Measurements from ENCODE around the gene GPC6. TPM values are rescaled to one million over a fixed set of nuclear protein-coding genes. Genes with fewer than 3 reads are reported as not detected.

Gene GPC6
- total RNA-seq, 1 donor from 2014 or later: 0.96 TPM

DNA sequence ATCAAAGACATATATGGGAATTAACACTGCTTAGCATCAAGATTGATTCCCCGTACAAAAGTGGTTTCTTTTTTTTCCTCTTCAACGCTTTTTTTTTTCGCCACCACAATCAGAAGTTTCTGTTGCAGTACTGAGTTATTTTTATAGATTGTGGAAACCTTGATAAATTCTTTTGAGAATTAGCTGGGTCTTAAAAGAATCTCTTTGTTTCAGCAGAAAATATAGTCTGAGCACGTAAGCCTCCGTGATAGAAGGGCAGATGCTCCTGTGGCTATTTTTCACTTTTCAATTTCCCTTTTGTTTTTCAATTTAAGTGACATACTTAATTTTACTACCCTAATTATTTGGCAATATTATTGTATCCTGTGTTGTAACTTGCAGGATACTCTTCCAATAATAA, 721.0 kb downstream of the GPC6 start:
- ATAC-seq: no peak

DNA sequence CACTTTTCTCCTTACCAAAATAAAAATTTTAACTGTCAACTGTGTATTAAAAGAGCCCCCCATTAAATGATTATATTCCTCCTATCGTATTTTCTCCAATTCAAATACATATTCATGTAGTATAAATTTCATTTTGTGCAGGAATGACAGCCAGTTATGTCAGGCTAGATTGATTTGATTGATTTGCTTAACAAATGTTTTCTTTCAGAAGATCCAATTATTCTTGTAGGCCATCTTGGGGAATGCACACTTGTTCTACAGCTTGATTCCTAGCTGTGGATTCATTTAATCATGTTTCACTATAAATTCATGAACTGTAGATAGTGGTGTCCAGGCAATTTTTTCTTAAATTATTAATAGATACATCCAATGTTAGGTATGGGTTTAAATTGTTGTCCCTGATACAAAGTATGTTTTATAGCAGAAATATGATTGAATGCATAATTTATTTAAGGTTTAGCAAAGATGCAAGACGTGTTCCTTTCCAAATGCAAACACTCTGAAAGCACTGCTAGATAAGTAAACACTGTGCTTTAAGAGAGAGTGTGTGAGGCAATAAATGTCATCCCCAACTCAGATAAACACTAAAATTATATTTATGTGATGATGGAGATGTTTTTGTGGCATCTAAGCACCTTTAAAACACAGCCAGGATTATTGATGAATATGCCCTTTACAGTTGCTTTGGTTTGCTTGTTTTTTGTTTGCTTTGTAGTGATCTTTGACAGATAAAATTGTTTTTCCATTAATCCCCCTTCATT, 721.7 kb downstream of the GPC6 start:
- ATAC-seq: no peak

DNA sequence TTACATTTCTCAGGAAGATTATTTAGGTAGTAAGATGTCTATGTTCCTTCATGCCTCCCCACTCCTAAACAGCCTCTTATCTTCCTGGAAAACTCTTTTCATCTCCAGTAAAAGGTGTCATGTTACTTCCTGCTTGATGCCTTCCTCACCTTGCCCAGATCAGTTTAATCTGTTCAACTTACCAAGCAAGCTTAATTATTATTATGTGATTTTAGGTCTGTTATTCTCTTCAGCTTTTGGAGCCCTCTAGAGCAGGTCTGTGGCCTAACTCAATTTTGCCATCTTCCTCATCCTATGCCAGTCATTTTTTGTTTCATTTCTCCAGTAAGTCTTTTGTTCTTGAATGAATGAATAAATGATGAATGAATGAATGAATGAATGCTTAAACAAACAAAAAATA, 724.5 kb downstream of the GPC6 start:
- no peak for ATAC-seq

DNA sequence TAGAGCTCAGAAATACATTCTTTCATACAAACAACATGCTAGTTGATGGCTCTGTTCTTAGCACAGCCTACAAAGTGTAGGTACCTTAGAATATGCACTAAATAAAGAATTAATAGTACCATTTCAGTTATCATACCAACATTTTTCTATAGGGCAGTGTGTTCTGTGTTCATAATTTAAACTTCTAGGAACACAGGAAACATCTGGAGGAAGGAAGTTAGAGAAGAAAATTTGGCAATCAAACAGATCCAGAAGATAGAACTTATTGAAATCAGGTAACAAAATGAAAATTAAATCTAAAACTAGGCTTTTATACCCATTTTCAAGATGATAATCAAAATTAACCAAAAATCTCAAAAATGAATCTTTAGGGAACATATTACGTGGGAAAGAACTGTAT, 725.3 kb downstream of the GPC6 start:
- ATAC-seq: no peak

DNA sequence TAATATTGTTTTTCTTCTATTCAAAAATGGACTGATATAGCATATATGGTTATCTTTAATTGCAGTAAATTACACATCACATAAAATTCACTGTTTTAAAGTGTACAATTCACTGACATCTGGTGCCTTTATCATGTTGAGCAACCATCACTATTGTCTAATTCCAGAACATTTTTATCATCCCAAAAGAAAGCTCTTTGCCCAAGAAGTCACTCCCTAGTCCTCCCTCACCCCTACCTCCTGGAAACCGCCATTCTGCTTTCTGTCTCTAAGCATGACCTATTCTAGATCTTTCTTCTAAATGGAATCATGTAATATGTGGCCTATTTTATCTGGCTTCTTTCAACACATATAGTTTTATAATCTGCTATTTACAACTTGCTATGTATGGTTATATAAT, 727.2 kb downstream of the GPC6 start:
- ATAC-seq: no peak

DNA sequence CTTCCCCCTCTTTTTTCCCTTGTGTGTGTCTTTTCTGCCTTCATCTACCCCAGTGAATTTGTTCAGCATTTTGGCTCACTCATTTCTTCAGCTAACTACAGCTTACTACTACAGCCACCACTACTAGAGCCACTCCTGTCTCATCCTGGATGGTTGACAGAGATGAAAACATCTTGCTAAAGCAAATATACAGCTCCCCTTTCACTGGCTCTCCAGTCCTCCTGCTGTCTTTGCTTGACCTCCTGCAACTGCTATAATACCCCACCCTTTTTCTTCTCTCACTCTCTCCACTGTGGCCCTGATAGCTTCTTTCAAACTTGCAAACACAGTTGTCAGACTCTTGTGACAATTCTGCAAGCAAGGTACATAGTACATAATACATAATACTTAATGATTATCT, 729.3 kb downstream of the GPC6 start:
- no peak for ATAC-seq

DNA sequence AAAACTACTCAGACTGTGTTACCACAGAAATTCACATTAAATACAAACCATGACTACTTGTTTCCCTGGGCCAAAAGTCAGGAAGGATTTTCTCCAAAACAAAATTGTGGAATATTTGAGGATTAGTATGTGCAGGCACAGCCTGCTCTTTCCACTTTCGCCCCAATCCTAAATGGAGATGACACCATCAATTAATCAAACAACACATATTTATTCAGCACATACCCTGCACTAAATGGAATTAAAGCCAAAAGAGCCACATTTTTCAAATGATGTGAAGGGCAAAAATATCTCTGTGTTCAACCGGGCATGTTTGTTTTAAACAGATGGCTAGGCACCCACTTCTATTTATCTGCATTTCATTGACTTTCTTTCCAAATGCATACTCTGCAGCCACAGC, 729.8 kb downstream of the GPC6 start:
- ATAC-seq: no peak

DNA sequence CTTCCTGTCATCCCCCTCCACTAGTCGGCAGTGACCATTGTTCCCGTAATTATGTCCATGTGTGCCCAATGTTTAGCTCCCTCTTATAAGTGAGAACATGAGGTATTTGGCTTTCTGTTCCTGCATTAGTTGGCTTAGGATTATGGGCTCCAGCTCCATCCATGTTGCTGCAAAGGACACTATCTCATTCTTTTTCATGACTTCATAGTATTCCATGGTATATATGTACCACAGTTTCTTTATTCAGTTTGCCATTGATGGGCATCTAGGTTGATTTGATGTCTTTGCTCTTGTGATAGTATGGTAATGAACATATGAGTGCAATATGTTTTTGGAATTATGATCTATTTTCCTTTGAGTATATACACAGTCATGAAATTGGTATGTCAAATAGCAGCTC, 730.8 kb downstream of the GPC6 start:
- ATAC-seq: no peak

DNA sequence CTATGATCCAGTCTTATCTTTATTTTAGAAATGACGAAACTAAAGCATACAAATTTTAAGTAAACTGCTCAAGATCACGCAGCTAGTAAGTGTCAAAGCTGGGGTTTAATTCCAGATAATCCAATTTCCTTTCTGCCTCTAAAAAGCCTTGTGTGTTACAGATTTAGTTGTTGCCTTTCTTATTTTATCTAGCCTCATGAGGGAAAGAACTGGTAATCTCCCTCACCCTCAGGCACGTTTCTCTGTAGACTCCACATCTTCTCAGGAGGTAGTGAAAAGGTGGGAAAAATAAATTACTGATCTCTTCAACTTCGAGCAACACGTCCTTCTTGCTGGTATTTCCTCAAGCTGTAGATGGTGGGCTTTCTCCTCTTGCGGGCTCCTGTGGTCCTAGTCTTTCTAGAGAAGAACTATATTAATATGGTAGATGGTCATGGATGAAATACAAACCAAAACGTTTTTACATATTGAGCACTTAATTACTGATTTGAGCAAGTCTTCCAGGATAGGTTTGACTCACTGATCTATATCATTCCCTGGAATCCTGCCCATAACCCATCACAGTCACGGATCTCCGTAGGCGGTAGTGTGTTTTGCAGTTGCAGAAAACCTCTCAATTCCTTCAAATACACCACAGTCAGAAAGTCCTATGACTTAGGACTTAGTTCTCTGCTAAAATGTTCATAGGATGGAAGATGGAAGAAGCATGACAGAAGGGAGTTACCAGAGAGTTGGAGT, 733.4 kb downstream of the GPC6 start:
- ATAC-seq: no peak

DNA sequence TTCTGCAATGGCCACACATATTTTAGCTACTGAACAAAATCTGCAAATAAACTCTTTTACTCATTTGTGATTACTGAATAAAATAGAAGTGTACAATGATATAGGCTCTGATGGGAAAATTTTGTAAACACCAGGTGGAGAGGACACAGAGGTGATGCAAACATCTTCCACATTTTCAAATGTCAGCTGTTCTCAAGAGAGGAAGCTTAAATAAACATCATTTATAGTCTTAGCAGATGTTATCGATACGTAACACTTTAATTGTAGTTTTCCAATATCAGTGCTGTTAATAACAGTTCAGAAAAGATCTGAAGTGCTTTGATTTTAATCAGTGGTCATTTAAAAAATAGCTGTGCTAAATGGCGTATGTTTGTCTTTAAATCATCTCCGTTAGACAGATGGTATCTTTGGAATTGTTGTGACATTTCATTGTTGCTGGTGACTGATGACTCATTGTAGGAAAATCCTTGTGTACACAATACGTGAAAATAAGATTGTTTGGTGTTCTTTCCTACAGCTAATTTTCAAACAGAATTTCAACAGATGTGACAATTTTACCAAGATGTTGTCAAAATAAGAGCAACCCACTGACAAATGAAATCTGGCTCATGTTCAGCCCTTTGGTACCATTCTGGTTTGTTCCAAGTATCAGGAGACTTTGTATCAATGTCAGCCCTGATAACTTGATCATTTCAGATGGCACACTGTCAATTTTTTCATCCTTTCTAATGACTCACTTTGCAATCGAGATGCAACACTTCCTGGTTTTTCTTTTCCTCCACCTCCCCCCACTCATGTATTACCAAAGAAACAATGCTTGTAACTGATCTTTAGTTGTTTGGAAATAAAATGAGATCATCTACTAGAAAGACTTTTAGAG, 736.9 kb downstream of the GPC6 start:
- no peak for ATAC-seq

DNA sequence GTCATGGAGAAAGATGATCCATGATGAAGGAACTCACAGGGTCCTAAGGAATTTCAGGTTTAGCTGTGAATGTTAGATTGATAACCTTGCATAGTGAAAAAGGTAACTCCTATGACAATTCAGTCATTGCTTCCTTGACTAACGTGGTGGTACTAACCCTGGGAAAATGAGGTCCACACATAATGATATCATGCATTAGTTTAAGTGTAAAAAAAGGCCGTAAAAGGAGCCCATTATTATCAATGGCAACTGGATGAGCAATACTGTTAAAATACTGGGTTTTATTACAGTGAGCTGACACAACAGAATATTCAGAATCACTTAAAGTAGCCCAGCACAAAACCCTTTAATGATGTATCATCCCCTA, 737.5 kb downstream of the GPC6 start:
- ATAC-seq: no peak

DNA sequence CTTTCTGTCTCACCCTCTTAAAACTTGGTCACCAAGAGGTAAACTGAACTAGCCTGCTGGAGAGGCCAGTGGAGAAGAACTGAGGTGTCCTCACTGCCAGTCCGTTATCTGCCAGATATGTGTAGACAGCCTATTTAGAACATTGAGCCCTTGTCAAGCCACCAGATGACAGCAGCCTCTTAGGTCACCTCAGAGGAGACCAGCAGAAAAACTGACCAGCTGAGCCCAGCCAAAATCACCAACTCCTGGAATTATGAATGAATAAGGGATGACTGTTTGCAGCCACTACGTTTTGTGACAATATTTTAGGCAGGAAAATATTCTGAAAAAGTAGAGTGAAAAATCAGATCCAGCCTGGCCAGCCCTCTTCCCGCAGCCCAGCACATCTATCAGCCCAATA, 739.0 kb downstream of the GPC6 start:
- ATAC-seq: no peak

DNA sequence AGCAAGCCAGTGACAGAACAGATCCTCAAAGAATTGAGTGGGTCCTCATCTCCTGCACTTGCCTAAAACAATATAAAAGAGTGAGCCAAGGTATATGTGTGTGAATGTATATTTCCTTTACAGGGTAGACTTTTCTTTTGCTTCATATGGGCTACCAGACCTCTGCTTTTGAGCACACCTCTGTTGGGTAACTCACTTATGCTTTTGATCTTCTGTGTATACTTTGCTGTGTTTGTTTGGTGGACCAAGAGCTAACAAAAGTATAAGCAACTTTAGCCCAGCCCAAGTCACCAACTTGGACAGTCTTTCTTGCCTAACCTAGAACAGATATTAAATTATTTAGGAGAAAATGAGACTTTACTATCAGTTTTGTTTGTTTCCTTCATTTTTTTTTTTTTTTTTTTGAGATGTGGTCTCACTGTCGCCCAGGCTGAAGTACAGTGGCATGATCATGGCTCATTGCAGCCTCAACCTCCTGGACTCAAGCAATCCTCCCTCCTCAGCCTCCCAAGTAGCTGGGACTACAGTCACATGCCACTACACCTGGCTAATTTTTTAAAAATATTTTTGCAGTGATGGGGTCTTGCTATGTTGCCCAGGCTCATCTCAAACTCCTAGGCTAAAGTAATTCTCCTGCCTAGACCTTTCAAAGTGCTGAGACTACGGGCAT, 739.8 kb downstream of the GPC6 start:
- ATAC-seq: no peak

DNA sequence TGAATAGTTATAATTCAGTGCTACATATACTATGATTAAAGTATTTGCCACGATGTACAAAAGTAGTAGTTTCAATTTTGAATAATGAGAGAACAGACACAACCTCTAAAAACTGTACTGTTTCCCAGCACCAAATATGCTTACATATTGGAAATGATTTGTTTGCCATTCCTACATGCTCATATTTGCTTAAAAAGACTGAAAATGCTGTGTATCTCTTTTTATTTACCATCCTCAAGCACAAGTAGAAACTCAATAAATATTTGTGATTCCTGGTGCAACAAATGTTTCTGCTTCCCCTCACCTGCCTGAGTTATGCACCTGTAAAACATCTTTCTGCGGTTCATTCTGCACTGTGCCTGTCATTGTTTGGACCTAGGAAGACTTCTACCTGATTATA, 740.7 kb downstream of the GPC6 start:
- no peak for ATAC-seq

DNA sequence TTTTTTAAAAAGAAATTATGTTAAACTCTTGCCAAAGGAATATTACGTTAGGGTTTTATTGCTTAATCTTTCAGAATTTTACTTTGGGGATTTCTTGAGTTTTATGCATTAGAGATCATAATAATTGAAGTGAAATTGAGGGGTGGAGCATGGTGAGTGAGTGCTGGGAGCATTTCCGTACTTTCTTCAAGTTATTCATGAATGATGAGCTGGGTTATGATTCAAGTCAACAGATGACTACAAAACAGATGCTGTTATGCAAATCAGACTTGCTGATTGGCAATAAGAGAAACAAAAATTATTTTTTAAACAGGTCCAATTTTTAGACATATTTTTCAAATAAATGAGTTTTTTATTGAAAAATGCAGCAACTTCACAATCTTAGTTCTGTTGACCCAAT, 748.6 kb downstream of the GPC6 start:
- no peak for ATAC-seq

DNA sequence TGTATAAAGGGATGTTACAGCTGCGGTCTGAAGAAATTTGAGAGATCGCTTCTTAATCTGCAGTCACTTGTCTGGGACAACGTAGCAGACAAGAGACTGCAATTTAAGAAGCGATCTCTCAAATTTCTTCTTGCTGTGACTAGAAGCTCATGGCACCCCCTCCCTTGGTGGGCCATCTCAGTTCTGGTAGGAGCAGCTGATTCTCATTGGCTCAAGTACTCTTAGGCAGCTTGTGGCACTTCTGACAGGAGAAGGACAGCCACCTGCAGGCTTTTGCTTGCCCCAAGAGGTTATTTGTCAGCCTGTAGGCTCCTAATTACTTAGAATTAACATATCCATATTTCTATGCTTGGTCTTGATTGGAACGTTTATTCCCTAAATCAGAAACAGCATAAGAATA, 749.9 kb downstream of the GPC6 start:
- no peak for ATAC-seq

DNA sequence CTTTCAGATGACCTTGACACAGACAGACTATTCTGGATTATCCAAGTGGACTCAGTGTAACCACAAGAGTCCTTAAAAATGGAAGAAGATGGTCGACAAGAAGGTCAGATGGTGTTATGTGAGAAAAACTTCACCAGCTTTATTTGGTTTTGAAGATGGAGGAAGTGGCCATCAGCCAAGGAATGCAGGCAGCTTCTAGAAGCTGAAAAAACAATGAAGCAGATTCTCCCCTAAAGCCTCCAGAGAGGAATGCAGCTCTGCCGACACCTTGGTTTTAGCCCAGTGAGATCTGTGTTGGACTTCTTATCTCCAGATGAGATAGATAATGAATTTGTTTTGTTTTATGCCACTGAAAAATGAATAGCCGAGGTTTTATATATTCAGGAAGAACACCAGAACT, 751.4 kb downstream of the GPC6 start:
- ATAC-seq: no peak

DNA sequence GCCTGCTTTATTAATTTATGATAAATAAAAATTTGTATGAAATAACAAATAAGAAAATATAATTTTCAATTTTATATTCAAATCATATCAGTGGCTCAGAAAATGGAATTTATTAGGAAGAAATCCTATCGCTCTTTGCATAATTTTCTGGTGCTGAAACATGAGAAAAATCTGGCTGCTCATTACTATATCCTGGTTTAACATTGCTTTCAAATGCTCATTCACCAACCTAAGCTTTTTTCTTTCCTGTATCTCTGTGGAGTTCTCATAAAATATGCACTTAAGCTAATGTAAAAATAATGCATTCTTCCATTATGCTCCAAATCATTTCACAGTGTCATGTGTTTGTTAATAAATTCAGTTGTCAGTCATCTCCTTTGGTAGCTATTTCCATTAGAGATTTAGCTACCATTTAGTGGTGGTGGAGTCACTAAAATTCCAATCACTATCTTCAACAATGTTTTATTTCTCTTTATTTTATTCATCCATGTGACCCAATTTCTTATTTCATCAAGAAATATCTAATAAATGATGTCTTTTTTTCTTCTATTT, 754.9 kb downstream of the GPC6 start:
- ATAC-seq: no peak

DNA sequence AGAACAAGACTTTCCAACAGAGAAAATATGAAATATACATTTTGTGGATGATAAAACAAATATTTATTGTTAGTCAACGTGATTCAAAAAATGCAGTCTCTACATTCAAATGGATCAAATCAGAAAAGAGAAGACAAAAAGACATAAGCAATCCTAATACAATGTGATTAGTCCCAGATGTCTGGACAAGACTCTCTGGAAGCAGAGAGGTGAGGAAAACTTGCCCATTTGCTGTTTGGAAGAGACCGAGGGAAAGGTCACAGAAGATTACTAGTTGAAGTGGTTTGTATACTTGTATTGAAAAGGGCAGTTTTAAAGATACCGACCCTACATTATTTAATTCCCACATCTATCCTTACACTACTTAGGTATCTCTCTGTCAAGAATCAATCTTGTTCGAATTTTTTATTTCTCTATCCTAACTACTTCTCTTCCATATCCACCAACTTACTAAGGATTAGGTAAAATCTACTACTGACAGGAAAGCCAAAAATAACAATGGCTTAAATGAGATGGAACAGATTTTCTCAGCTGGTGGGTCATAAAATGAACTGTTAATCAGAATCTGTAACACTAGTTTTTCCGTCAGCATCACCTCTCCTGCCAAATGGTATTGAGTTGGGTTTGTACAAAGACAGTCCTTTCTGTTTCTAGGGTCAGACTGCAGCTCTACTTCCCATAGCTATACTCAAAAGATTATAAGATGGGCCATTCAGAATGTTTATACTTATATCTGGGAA, 755.7 kb downstream of the GPC6 start:
- ATAC-seq: no peak

DNA sequence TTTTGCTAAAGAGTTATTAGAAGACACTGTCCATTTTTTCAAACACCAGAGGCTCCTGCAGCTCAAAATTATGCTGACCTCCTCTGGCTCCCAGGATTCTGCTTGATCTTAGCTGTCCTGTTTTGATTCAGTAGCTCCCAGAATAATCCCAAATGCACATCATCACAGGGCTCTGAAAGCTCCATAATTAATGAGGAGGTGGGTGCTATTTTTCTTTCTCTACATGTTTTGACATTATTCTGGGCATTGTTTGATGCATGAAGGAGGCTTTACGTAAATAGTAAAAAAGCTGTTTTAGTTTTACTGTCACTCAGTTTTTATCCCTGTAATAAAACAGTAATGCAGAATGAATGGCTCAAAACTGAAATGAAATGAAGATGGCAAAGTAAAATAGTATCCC, 757.4 kb downstream of the GPC6 start:
- ATAC-seq: no peak

DNA sequence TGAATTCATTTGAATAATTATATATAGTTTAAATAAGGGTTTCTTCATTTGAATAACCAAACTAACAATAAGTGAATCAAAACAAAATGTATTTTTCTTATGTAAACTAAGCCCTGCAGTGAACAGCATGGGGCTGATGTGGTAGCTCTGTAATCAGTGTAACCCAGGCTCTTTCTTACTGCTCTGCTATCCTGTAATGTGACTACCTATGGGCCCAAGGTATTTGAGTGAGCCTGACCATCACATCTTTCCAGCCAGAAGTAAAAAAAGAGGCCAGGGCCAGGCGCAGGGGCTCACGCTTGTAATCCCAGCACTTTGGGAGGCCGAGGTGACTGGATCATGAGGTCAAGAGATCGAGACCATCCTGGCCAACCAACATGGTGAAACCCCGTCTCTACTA, 758.3 kb downstream of the GPC6 start:
- ATAC-seq: no peak

DNA sequence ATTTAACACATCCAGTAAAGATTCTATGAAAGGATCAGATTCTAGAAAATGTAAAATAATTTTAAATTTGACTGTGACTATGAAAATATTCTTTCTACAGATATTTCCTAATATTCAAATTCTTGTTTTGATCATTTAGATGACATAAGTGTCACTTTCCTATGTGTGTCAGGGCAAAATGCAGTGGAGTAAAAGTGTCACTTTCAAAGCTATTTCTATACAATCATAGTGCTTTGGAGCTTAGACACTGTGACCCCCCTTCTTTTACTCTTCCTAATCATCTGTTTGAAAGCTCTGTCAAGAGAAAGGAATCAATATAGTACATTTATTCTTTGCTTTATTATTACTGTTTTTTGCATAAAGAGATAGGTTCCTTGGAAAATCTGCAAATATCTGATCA, 760.9 kb downstream of the GPC6 start:
- ATAC-seq: no peak

Measured in esophagus mucosa (tissue), 1 donor.